Activated effector memory CD4-positive, alpha-beta T cell treated with anti-CD3 and anti-CD28 coated beads, Interleukin-2, amount 50 U/mL, for 16 hours (primary cell): ENCODE results near the gene RFLNA.
"Not testable (repeated sequence)": the region's sequence is repeated elsewhere in the genome, so short reads cannot be mapped to it uniquely, and the experiment has no call there.

Experiments
- DNase-seq: peaks from one replicate; pipeline ENCODE4 v3.0.0-alpha.2; 2020

RFLNA gene

GRCh38 chr12:124321556-124322270 lies 26.8 kb downstream of the RFLNA start:
- DNase-seq: no peak

DNA sequence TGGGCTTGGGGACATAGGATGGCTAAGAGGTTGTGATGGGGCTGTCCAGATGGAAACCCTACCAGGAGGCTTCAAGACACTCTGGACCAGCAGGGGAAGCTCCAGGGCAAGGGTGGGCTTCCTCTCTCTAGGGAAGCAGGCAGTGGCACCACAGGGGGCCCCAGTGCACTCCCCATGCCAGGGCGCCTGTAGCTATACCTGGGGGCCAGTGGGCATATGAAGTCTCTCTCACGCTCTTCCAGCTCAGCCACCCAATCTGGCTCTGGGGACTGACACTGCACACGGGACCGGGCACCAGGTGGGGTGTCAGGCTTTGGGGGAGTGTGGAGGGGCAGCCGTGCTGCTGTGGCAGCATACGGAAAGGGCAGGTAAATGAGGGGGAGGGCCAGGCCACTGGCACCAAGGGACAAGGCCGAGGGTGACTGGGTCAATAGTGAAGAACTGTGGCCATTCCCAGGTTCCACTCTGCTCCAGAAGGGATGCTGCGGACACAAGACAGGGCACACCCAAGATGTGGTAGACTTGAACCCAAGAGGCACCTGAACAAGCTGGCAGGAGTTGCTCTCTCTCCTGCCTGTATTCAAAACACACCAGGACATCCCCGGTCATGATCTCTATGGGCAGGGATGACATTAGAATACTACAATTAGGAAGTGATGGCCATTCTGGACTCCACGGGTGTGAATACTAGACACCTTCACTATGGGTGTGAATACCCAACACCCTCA lies 27.5 kb downstream of the RFLNA start:
- no peak for DNase-seq

DNA sequence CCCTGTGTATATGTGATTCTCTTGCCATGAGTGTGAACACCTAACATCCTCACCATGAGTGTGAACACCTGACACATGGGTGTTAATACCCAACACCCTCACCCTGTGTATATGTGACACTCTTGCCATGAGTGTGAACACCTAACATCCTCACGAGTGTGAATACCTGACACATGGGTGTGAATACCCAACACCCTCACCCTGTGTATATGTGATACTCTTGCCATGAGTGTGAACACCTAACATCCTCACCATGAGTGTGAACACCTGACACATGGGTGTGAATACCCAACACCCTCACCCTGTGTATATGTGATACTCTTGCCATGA lies 28.1 kb downstream of the RFLNA start:
- not testable (repeated sequence) for DNase-seq

DNA sequence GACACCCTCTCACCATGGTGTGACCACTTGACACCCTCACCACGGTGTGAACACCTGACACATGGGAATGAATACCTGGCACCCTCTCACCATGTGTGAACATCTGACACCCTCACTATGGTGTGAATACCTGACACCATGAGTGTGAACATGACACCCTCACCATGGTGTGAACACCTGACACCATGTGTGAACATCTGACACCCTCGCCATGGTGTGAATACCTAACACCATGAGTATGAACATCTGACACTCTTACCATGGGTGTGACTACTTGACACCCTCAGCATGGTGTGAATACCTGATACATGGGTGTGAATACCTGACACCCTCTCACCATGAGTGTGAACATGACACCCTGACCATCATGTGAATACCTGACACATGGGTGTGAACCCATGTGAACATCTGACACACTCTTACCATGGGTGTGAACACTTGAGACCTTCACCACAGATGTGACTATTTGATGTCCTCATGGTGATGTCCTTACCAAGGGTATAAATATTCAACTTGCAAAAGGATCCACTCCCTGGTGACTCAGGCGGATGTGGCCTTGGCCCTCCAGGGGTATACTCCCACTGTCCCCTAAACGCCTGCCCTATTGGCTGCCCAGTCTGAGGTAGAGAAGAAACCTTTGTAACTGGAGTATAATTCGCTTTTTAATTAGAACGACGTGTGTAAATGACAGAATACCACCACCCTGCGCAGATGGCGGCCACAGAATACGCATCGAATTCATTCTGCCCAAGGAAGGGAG lies 29.1 kb downstream of the RFLNA start:
- no peak for DNase-seq

- no peak for DNase-seq
Measured at GRCh38 chr12:124324803-124325705, 30.2 kb downstream of the RFLNA start.

DNA sequence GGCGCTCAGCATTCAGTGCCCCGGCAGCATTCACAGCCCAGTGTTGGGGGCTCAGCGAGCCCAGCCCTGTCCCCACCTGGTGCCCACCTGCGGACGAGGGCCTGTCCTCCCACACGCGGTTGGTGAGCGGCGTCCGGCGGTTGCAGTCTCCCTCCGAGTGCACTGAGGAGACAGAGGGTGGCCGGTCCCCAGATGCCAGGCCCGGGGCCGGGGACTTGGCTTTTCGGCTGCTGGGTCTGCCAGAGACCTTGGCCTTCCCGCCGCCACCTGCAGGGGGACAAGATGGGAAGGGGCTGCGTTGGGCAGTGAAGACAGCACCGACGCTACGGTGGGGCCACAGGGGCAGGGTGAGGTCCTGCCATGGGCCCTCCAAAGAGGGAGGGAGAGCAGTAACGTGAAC lies 31.2 kb downstream of the RFLNA start:
- DNase-seq: no peak

DNA sequence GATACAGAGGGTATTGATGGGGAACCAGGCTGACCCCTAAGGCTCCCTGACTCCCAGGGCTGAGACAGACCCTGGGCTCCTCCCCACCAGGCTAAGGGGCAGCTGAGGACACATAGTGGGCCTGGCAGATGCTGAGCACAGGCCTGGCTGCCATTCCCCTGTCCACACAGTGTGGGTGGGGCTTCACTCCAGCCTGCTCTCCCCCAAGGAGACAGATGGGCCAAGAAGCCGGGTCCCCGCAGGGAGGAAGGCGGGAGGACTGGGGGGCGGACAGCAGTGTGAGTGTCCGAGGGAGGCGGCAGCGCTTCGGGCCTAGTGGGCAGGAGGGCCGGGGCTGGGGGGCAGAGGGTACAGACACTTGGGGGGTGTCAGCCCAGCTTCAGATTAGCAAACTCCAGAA lies 32.0 kb downstream of the RFLNA start:
- DNase-seq: no peak

- no peak for DNase-seq
Measured at GRCh38 chr12:124327362-124328043, 32.6 kb downstream of the RFLNA start.

GRCh38 chr12:124328116-124328515 lies 33.2 kb downstream of the RFLNA start:
- DNase-seq: no peak

DNA sequence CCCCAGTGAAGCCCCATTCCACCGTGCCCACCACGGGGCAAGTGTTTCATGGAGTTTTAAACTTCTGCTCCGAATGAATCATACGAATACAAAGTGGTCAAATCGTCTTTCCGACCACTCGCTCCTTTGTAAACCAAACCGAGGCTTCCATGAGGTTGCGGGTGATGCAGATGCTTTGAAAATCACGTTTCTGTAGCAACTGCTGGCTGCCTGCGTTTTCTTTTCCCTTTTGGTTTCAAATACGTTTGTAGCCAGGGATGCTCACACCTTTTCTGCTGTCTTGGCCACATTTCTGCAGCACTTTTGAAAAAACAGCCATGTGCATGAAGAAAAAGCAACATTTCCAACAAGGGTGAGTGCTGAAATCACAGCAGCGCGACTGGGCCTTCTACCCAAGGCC lies 33.7 kb downstream of the RFLNA start:
- DNase-seq: no peak

DNA sequence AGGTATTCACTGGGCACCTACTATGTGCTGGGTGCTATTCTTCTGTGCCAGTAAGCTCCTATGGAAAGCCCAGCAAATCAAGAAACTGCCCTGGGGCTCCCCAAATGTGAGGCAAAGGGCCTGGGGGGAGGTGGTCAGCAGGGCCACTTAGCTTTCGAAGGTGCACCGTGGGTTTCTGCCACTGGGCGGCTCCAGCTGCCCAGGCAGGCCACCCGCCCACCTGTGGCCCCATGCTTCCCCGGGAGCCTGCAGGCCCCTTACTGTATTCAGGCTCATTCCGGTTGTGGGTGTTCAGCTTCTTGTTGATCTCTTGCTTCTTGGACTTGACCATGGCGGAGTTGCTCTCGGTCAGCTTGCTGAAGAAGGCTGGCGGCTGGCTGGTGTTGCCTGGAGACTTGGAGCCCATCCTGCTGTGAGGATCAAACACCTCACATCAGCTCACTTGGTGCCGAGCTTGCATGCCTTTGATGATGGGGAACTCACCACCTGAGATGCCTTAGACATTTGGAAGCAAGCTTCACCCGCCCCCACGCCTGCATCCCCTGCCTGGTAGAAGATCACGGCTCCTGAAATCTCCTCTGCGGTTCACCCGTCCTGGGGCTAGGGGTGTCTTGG lies 37.3 kb downstream of the RFLNA start:
- DNase-seq: no peak

DNA sequence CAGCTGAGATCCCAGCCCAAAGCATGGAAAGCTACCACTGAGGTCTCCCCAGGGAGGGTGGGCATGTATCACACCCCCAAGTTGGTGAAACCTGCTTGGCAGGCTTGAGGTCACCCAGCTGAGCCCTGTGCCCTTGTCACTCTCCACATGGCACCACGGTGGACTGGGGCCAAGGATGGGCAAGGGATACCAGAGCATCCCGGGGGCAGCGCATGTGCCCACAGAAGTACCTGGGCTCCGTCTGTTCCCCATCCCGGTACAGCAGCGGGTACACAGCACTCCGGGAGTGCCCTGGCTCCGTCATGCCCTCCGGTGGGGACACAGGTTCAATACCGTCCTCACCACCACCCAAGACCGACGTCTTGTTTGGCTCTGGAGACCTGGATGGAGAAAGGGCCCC lies 38.0 kb downstream of the RFLNA start:
- DNase-seq: no peak

DNA sequence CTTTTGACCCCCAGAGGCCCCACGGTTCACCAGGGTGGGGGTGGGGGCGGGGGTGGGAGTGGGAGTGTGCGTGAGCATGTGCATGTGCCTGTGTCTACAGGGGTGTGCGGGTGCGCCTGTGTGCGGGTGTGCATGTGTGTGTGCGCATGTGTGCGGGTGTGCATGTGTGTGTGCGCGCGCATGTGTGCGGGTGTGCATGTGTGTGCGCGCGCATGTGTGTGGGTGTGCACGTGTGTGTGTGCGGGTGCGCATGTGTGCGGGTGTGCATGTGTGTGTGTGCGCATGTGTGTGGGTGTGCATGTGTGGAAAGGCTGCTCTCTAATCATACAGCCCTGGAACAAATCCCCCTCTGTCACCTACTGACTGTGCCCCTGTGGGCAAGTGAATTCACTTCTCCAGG lies 38.8 kb downstream of the RFLNA start:
- no peak for DNase-seq

DNA sequence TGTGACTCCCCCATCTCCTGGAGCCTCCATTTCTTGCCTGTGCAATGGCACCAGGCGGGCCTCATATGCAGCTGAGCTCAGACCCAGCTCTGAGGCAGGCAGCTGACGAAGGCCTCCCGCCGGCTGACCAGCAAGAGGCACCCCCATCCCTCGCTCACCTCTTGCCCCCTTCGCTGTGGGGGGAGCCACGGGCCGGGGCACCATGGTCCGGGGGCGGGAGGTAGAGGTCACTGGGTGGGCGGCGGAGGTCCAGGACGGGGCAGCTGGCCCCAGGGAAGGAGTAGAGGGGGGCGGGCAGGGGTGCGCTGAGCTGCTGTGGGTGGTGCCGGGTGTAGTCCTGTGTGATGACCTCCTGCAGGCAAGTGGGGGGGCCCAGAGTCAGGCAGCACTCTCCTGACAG lies 39.4 kb downstream of the RFLNA start:
- no peak for DNase-seq

GRCh38 chr12:124334976-124335375 lies 40.1 kb downstream of the RFLNA start:
- DNase-seq: no peak

DNA sequence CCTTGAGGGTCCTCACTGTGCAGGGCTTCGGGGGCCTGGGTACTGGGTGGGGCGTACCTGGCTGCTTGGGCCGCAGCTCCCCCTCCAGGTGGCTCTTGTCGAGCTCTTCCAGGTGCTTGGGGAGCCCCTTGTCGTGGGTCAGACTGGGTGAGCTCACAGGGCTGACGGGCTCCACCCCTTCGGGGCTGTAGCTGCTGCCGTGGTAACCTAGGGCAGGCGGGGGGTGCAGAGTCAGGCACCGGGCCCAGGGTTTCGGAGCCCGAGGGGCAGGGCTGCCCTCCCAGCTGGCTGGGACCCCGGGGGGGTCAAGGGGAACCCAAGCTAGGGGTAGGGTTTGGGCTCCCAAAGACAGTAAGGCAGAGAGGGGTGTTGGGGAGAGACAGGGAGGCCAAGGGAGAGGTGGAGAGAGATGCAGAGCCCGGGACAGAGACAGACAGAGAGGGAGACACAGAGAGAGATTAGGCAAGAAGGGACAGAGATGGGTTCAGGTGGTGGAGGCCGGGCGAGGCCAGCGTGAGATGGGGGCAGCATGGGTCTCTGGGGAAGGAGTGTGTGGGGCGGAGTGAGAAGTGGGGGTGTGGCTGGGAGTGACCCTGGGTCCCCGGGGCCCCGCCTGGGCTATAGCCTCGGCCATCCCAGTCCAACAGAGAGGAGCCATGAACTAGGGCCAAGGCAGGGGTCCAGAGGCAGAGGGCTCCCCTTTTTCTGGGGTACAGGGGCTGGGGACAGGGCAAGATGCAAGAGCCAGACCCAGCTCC lies 40.7 kb downstream of the RFLNA start:
- DNase-seq: no peak

- no peak for DNase-seq
Measured at GRCh38 chr12:124336184-124336437, 41.2 kb downstream of the RFLNA start.

DNA sequence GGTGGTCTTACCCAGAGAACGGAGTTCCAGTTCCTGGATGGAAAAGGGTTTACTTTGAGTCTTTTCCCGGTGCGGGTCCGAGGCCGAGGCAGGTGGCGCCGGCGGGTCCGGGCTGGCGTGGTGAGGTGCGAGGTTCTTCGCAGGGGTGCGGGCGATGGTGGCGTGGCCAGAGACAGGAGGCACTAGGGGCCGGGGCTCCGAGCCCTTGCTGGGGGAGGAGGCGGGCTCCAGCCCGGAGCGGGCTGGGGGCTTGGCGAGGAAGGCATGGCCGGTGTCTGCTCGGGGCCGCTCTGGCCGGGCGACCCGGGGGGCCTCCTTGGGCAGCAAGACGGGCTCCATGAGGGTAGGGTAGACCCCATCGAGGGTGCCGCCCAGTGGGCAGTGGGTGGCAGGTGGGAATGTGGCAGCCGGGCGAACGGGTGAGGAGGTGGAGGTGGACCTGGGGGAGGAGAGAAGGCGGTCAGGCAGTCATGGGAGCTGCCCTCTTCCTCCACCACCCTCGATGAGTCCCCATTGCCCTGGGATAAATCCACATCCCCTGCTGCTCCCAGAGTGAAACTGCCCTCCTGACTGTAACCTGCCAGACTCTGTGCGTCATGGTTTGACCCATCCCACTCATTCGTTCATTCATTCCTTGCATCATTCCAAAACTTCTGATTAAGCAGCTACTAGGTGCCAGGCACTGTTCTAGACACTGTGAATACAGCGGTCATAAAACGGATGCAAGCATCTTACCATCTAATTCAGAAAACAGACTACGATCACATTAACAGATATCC lies 42.0 kb downstream of the RFLNA start:
- no peak for DNase-seq

- no peak for DNase-seq
Measured at GRCh38 chr12:124337622-124338021, 42.7 kb downstream of the RFLNA start.

DNA sequence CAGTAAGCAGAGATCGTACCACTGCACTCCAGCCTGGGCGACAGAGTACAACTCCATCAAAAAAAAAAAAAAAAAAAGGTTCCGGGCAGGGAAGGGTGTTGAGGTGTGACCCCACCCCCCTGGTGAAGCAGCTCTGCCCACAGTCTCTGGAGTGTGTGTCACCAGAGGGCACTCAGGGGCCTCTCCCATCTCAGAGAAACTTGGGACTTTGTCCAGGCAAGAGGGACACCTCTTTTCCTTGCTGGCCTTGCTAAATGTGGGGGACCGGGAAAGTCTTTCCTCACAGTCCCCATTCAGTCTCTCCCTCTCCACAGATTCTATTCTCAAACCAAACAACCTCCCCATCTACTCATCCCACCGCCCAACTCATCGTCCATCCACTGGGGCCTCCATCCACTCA lies 43.6 kb downstream of the RFLNA start:
- no peak for DNase-seq
